ENCODE measurements around the gene ADCY2. TPM values are rescaled to one million over a fixed set of nuclear protein-coding genes. Genes with fewer than 3 reads are reported as not detected.
A peak's percentile ranks its signal among the peaks of the same experiment; 100 is the strongest.

ADCY2 gene
- polyA plus RNA-seq, 1 donor (not counting 4 experiments of a cell fraction or from before 2014, with no cell fraction given): 0.13 TPM

GRCh38 chr5:7754997-7755596 is 359.2 kb downstream of the ADCY2 start:
- no peaks in the 10 kb centered on the region for H3K9me3 ChIP-seq (ENCODE audit: control insufficient read depth, low read depth, low read length)
- FAIRE-seq: peak; percentile 29

GRCh38 chr5:7755958-7756357 is 360.0 kb downstream of the ADCY2 start:
- no peaks in the 10 kb centered on the region for H3K79me2 ChIP-seq (ENCODE audit: control insufficient read depth, insufficient read depth, low read length)
- no peak overlapping the region for H2AFZ ChIP-seq (ENCODE audit: control insufficient read depth, low read length)
- no peaks in the 10 kb centered on the region for H3K9me3 ChIP-seq (ENCODE audit: control insufficient read depth, low read depth, low read length)
- DNase-seq (ENCODE audit: low read depth, low spot score) (no peak), FAIRE-seq (no peak)
- H3K27ac ChIP-seq (ENCODE audit: control insufficient read depth, insufficient read depth, low read length): no peak overlapping the region
- H3K27me3 ChIP-seq (ENCODE audit: control insufficient read depth, extremely low read depth, insufficient read depth, low read length): peaks cover under 1% of the 10 kb centered on the region
- TF ChIP-seq CTCF (optimal IDR thresholded peaks at IDR 0.05 in 1 of 3, IDR thresholded peaks at IDR 0.05 in 1 of 3, conservative IDR thresholded peaks at IDR 0.05 in 1 of 3; ENCODE audit: extremely low read depth in 1 of 3, insufficient read depth in 2 of 3, low read length in 3 of 3): no peak
- no peak for TF ChIP-seq EZH2 (IDR thresholded peaks at IDR 0.05; ENCODE audit: low read length)
- dilution Hi-C loops (cut with MboI; ENCODE audit: extremely low pct_ligation_motif_present, low sequenced_read_pairs): no loop called here
- H3K4me3 ChIP-seq (ENCODE audit: control insufficient read depth in 2 of 3, extremely low read depth in 1 of 3, insufficient read depth in 2 of 3, low read depth in 1 of 3, low read length in 3 of 3): no peak overlapping the region
- H3K36me3 ChIP-seq (ENCODE audit: control insufficient read depth in 2 of 2, extremely low read depth in 1 of 2, insufficient read depth in 2 of 2, low read length in 2 of 2): no peaks in the 10 kb centered on the region
- H3K4me2 ChIP-seq (ENCODE audit: control insufficient read depth, extremely low read depth, insufficient read depth, low read depth, low read length): no peak overlapping the region
- no peaks in the 10 kb centered on the region for H4K20me1 ChIP-seq (ENCODE audit: control insufficient read depth, extremely low read depth, insufficient read depth, low read length)
- H3K4me1 ChIP-seq (ENCODE audit: control insufficient read depth, extremely low read depth, insufficient read depth, low read length): no peaks in the 10 kb centered on the region
- no peaks in the 10 kb centered on the region for H3K9me1 ChIP-seq (ENCODE audit: control insufficient read depth, extremely low read depth, insufficient read depth, low read length)
- H3K9ac ChIP-seq (ENCODE audit: control insufficient read depth, extremely low read depth, insufficient read depth, low read length): no peak overlapping the region

More at GRCh38 chr5:7754997-7755596, 359.2 kb downstream of the ADCY2 start:
- Histone ChIP-seq H3K79me2 (ENCODE audit: control insufficient read depth, insufficient read depth, low read length) (no peaks in the 10 kb centered on the region), H3K9me1 (ENCODE audit: control insufficient read depth, extremely low read depth, insufficient read depth, low read length) (no peaks in the 10 kb centered on the region), H4K20me1 (ENCODE audit: control insufficient read depth, extremely low read depth, insufficient read depth, low read length) (no peaks in the 10 kb centered on the region), H3K4me1 (ENCODE audit: control insufficient read depth, extremely low read depth, insufficient read depth, low read length) (no peaks in the 10 kb centered on the region), H3K4me2 (ENCODE audit: control insufficient read depth, extremely low read depth, insufficient read depth, low read depth, low read length) (no peak overlapping the region), H2AFZ (ENCODE audit: control insufficient read depth, low read length) (no peak overlapping the region), H3K9ac (ENCODE audit: control insufficient read depth, extremely low read depth, insufficient read depth, low read length) (no peak overlapping the region), H3K36me3 (ENCODE audit: control insufficient read depth in 2 of 2, extremely low read depth in 1 of 2, insufficient read depth in 2 of 2, low read length in 2 of 2) (no peaks in the 10 kb centered on the region), H3K27ac (ENCODE audit: control insufficient read depth, insufficient read depth, low read length) (no peak overlapping the region), H3K4me3 (ENCODE audit: control insufficient read depth in 2 of 3, extremely low read depth in 1 of 3, insufficient read depth in 2 of 3, low read depth in 1 of 3, low read length in 3 of 3) (no peak overlapping the region), H3K27me3 (ENCODE audit: control insufficient read depth, extremely low read depth, insufficient read depth, low read length) (peaks cover 4% of the 10 kb centered on the region)
- TF ChIP-seq CTCF (optimal IDR thresholded peaks at IDR 0.05 in 1 of 3, IDR thresholded peaks at IDR 0.05 in 1 of 3, conservative IDR thresholded peaks at IDR 0.05 in 1 of 3; ENCODE audit: extremely low read depth in 1 of 3, insufficient read depth in 2 of 3, low read length in 3 of 3): peak; percentile 82 to 95 (median 94)
- TF ChIP-seq EZH2 (IDR thresholded peaks at IDR 0.05; ENCODE audit: low read length): no peak
- dilution Hi-C loops (cut with MboI; ENCODE audit: extremely low pct_ligation_motif_present, low sequenced_read_pairs): no loop called here
- DNase-seq (ENCODE audit: low read depth, low spot score): peak; percentile 13

Measured in keratinocyte (primary cell).